Measurements from ENCODE around the gene NRG3. TPM values are rescaled to one million over a fixed set of nuclear protein-coding genes. Genes with fewer than 3 reads are reported as not detected.

The NRG3 gene
- total RNA-seq, 1 experiment from 2014 or later, result not detected

GRCh38 chr10:82468453-82468852 lies 593.5 kb downstream of the NRG3 start:
- H3K9me3 ChIP-seq, result no peaks in the 10 kb centered on the region
- H3K4me3 ChIP-seq, result no peak overlapping the region
- no peak for DNase-seq
- H3K36me3 ChIP-seq, result no peaks in the 10 kb centered on the region
- H3K27me3 ChIP-seq, result no peaks in the 10 kb centered on the region

- H3K27me3 ChIP-seq, result no peaks in the 10 kb centered on the region
- H3K4me3 ChIP-seq, result no peak overlapping the region
- DNase-seq, result no peak
- H3K36me3 ChIP-seq, result no peaks in the 10 kb centered on the region
- H3K9me3 ChIP-seq, result no peaks in the 10 kb centered on the region
Observed at GRCh38 chr10:82472406-82473335, 597.7 kb downstream of the NRG3 start.

- DNase-seq, result no peak
- H3K4me3 ChIP-seq, result no peak overlapping the region
- H3K36me3 ChIP-seq, result no peaks in the 10 kb centered on the region
- no peaks in the 10 kb centered on the region for H3K27me3 ChIP-seq
- no peaks in the 10 kb centered on the region for H3K9me3 ChIP-seq
Observed at GRCh38 chr10:82477776-82478175, 602.8 kb downstream of the NRG3 start.

GRCh38 chr10:82492647-82493046 lies 617.7 kb downstream of the NRG3 start:
- no peak for DNase-seq
- no peaks in the 10 kb centered on the region for H3K27me3 ChIP-seq
- H3K36me3 ChIP-seq, result no peaks in the 10 kb centered on the region
- no peak overlapping the region for H3K4me3 ChIP-seq
- H3K9me3 ChIP-seq, result no peaks in the 10 kb centered on the region

- no peaks in the 10 kb centered on the region for H3K27me3 ChIP-seq
- H3K9me3 ChIP-seq, result no peaks in the 10 kb centered on the region
- no peak for DNase-seq
- no peaks in the 10 kb centered on the region for H3K36me3 ChIP-seq
- no peak overlapping the region for H3K4me3 ChIP-seq
Observed at GRCh38 chr10:82496114-82496513, 621.1 kb downstream of the NRG3 start.

- Histone ChIP-seq H3K36me3 (no peaks in the 10 kb centered on the region), H3K9me3 (no peaks in the 10 kb centered on the region), H3K27me3 (no peaks in the 10 kb centered on the region), H3K4me3 (no peak overlapping the region)
- DNase-seq, result no peak
Observed at GRCh38 chr10:82497439-82497838, 622.4 kb downstream of the NRG3 start.

GRCh38 chr10:82498976-82499375 lies 624.0 kb downstream of the NRG3 start:
- H3K27me3 ChIP-seq, result no peaks in the 10 kb centered on the region
- no peaks in the 10 kb centered on the region for H3K9me3 ChIP-seq
- DNase-seq, result no peak
- no peaks in the 10 kb centered on the region for H3K36me3 ChIP-seq
- H3K4me3 ChIP-seq, result no peak overlapping the region

- no peak for DNase-seq
- Histone ChIP-seq H3K27me3 (no peaks in the 10 kb centered on the region), H3K9me3 (no peaks in the 10 kb centered on the region), H3K36me3 (no peaks in the 10 kb centered on the region), H3K4me3 (no peak overlapping the region)
Observed at GRCh38 chr10:82505009-82505408, 630.0 kb downstream of the NRG3 start.

GRCh38 chr10:82506680-82507376 lies 631.8 kb downstream of the NRG3 start:
- no peaks in the 10 kb centered on the region for H3K36me3 ChIP-seq
- no peaks in the 10 kb centered on the region for H3K27me3 ChIP-seq
- H3K9me3 ChIP-seq, result no peaks in the 10 kb centered on the region
- H3K4me3 ChIP-seq, result no peak overlapping the region
- DNase-seq, result no peak

- H3K9me3 ChIP-seq, result no peaks in the 10 kb centered on the region
- no peaks in the 10 kb centered on the region for H3K36me3 ChIP-seq
- DNase-seq, result no peak
- no peak overlapping the region for H3K4me3 ChIP-seq
- H3K27me3 ChIP-seq, result no peaks in the 10 kb centered on the region
Observed at GRCh38 chr10:82515256-82515655, 640.3 kb downstream of the NRG3 start.

- H3K4me3 ChIP-seq, result no peak overlapping the region
- no peaks in the 10 kb centered on the region for H3K27me3 ChIP-seq
- no peaks in the 10 kb centered on the region for H3K36me3 ChIP-seq
- no peaks in the 10 kb centered on the region for H3K9me3 ChIP-seq
- DNase-seq, result no peak
Observed at GRCh38 chr10:82529062-82529461, 654.1 kb downstream of the NRG3 start.

- Histone ChIP-seq H3K27me3 (no peaks in the 10 kb centered on the region), H3K4me3 (no peak overlapping the region), H3K36me3 (no peaks in the 10 kb centered on the region), H3K9me3 (no peaks in the 10 kb centered on the region)
- no peak for DNase-seq
Observed at GRCh38 chr10:82535457-82535856, 660.5 kb downstream of the NRG3 start.

- Histone ChIP-seq H3K27me3 (no peaks in the 10 kb centered on the region), H3K4me3 (no peak overlapping the region), H3K36me3 (no peaks in the 10 kb centered on the region), H3K9me3 (no peaks in the 10 kb centered on the region)
- DNase-seq, result no peak
Observed at GRCh38 chr10:82536668-82537067, 661.7 kb downstream of the NRG3 start.

- Histone ChIP-seq H3K4me3 (no peak overlapping the region), H3K36me3 (no peaks in the 10 kb centered on the region), H3K27me3 (no peaks in the 10 kb centered on the region), H3K9me3 (no peaks in the 10 kb centered on the region)
- no peak for DNase-seq
Observed at GRCh38 chr10:82538272-82538671, 663.3 kb downstream of the NRG3 start.

- no peaks in the 10 kb centered on the region for H3K27me3 ChIP-seq
- H3K36me3 ChIP-seq, result no peaks in the 10 kb centered on the region
- no peak for DNase-seq
- H3K9me3 ChIP-seq, result no peaks in the 10 kb centered on the region
- H3K4me3 ChIP-seq, result no peak overlapping the region
Observed at GRCh38 chr10:82543631-82544030, 668.6 kb downstream of the NRG3 start.

- Histone ChIP-seq H3K27me3 (no peaks in the 10 kb centered on the region), H3K36me3 (no peaks in the 10 kb centered on the region), H3K9me3 (no peaks in the 10 kb centered on the region), H3K4me3 (no peak overlapping the region)
- no peak for DNase-seq
Observed at GRCh38 chr10:82544377-82544776, 669.4 kb downstream of the NRG3 start.

- no peak for DNase-seq
- Histone ChIP-seq H3K36me3 (no peaks in the 10 kb centered on the region), H3K27me3 (no peaks in the 10 kb centered on the region), H3K4me3 (no peak overlapping the region), H3K9me3 (no peaks in the 10 kb centered on the region)
Observed at GRCh38 chr10:82551506-82551905, 676.5 kb downstream of the NRG3 start.

GRCh38 chr10:82552267-82552666 lies 677.3 kb downstream of the NRG3 start:
- no peaks in the 10 kb centered on the region for H3K9me3 ChIP-seq
- no peaks in the 10 kb centered on the region for H3K36me3 ChIP-seq
- no peak overlapping the region for H3K4me3 ChIP-seq
- DNase-seq, result no peak
- H3K27me3 ChIP-seq, result no peaks in the 10 kb centered on the region

Measured in MG63 (cell line).